IMR-90 (cell line): Measurements from ENCODE around the gene SORL1. TPM values are rescaled to one million over a fixed set of nuclear protein-coding genes. Genes with fewer than 3 reads are reported as not detected.

Experiments used
- ATAC-seq: fragments of 200-7000 bp; cut with Tn5 transposase; 2 replicates; pipeline ENCODE4 v1.9.1; 2020; ENCODE audit warnings: low read depth, mild to moderate bottlenecking, moderate library complexity
- BruUV-seq: library from RNA; stranded (reverse); fragments of 400-500 nt; replicated peaks from 2 replicates; lab custom pipeline; 2021; lab: Mats Ljungman, UMichigan
- CTCF ChIA-PET: fragments of 300-600 bp; formaldehyde crosslinking; extraction: SDS; loops from one replicate; lab custom pipeline; 2021; ENCODE audit warnings: antibody characterized with exemption; lab: Yijun Ruan, JAX
- POLR2A ChIA-PET: fragments of 300-600 bp; sonication (Branson Sonifier 250); formaldehyde crosslinking; loops from one replicate; lab custom pipeline; 2022; ENCODE audit warnings: antibody characterized with exemption; ENCODE audit not compliant: unreplicated experiment; lab: Charles Lee
- DNase-seq: peaks from one replicate; pipeline ENCODE4 v3.0.0; 2013
- H2AFZ ChIP-seq: replicated peaks from 2 replicates; pipeline ENCODE3; 2013; ENCODE audit warnings: low read length, mild to moderate bottlenecking; ENCODE audit not compliant: poor library complexity
- H2AK5ac ChIP-seq: 2 replicates; pipeline ENCODE4 v1.6.1; 2013; ENCODE audit warnings: low read depth, low read length, inconsistent platforms
- H2AK9ac ChIP-seq: replicated peaks from 2 replicates; pipeline ENCODE3; 2013; ENCODE audit warnings: mild to moderate bottlenecking, low read depth, low read length, moderate library complexity; ENCODE audit not compliant: poor library complexity
- H2BK120ac ChIP-seq: 2 replicates; pipeline ENCODE4 v1.6.1; 2013; ENCODE audit warnings: low read depth, low read length, inconsistent platforms
- H2BK15ac ChIP-seq: 3 replicates; pipeline ENCODE4 v1.6.1; 2013; ENCODE audit warnings: low read depth, low read length, inconsistent platforms
- H2BK20ac ChIP-seq: 2 replicates; pipeline ENCODE4 v1.6.1; 2013; ENCODE audit warnings: low read depth, mild to moderate bottlenecking, inconsistent platforms, low read length, moderate library complexity
- H2BK5ac ChIP-seq: 2 replicates; pipeline ENCODE4 v1.6.1; 2013; ENCODE audit warnings: mild to moderate bottlenecking, low read depth, low read length, inconsistent platforms; ENCODE audit not compliant: poor library complexity, severe bottlenecking
- H3K14ac ChIP-seq: replicated peaks from 2 replicates; pipeline ENCODE4 v1.6.1; 2013; ENCODE audit warnings: low read depth, low read length, inconsistent platforms
- H3K18ac ChIP-seq: 2 replicates; pipeline ENCODE4 v1.6.1; 2013; ENCODE audit warnings: low read depth, low read length, control low read depth
- H3K23ac ChIP-seq: 2 replicates; pipeline ENCODE4 v1.6.1; 2013; ENCODE audit warnings: low read depth, low read length, inconsistent platforms
- H3K27ac ChIP-seq: 2 replicates; pipeline ENCODE4 v1.5.1; 2013; ENCODE audit warnings: mild to moderate bottlenecking, control low read depth, low read length; ENCODE audit not compliant: insufficient read depth
- H3K27me3 ChIP-seq: 2 replicates; pipeline ENCODE4 v1.6.1; 2013; ENCODE audit warnings: low read length; ENCODE audit not compliant: control insufficient read depth, insufficient read depth
- H3K36me3 ChIP-seq: 2 replicates; pipeline ENCODE4 v1.6.1; 2013; ENCODE audit warnings: low read length, mixed read lengths; ENCODE audit not compliant: control insufficient read depth, insufficient read depth
- H3K4ac ChIP-seq: 2 replicates; pipeline ENCODE4 v1.6.1; 2013; ENCODE audit warnings: low read depth, low read length, inconsistent platforms
- H3K4me1 ChIP-seq: 2 replicates; pipeline ENCODE4 v1.6.1; 2013; ENCODE audit warnings: low read length, mixed read lengths; ENCODE audit not compliant: control insufficient read depth, insufficient read depth
- H3K4me2 ChIP-seq: 2 replicates; pipeline ENCODE4 v1.6.1; 2013; ENCODE audit warnings: low read depth, mild to moderate bottlenecking, control low read depth, low read length, moderate library complexity
- H3K4me3 ChIP-seq: 2 replicates; pipeline ENCODE4 v1.5.1; 2013; ENCODE audit warnings: low read depth, mild to moderate bottlenecking, control low read depth, low read length, moderate library complexity; ENCODE audit not compliant: insufficient read depth
- H3K56ac ChIP-seq: 2 replicates; pipeline ENCODE4 v1.6.1; 2013; ENCODE audit warnings: low read length, inconsistent platforms; ENCODE audit not compliant: insufficient read depth; ENCODE audit errors: extremely low read depth
- H3K79me1 ChIP-seq, 2 experiments: 2 replicates each; pipeline ENCODE4 v1.6.1; 2013; ENCODE audit warnings: low read length in 2 of 2, inconsistent platforms in 1 of 2, low read depth in 1 of 2
- H3K9ac ChIP-seq: 2 replicates; pipeline ENCODE4 v1.6.1; 2013; ENCODE audit warnings: low read depth, low read length, control low read depth
- H3K9me1 ChIP-seq: 2 replicates; pipeline ENCODE4 v1.6.1; 2013; ENCODE audit warnings: low read length, inconsistent platforms; ENCODE audit not compliant: insufficient read depth
- H3K9me3 ChIP-seq: 2 replicates; pipeline ENCODE4 v1.6.1; 2013; ENCODE audit warnings: low read length; ENCODE audit not compliant: control insufficient read depth, insufficient read depth
- H4K20me1 ChIP-seq: 2 replicates; pipeline ENCODE4 v1.6.1; 2013; ENCODE audit warnings: low read length, inconsistent platforms; ENCODE audit not compliant: insufficient read depth
- H4K5ac ChIP-seq: 2 replicates; pipeline ENCODE4 v1.6.1; 2013; ENCODE audit warnings: mild to moderate bottlenecking, low read depth, low read length, control low read depth
- H4K8ac ChIP-seq, 2 experiments: 2 replicates each; pipeline ENCODE4 v1.6.1; 2013; ENCODE audit warnings: low read depth in 2 of 2, low read length in 2 of 2, control low read depth in 1 of 2, inconsistent platforms in 1 of 2
- H4K91ac ChIP-seq: 2 replicates; pipeline ENCODE4 v1.6.1; 2013; ENCODE audit warnings: low read depth, low read length, inconsistent platforms; ENCODE audit not compliant: insufficient read depth
- ELK1 ChIP-seq: fragments of 150-350 bp; IDR thresholded peaks from 2 replicates; pipeline ENCODE4 v1.6.1; 2016; ENCODE audit warnings: low read depth, mild to moderate bottlenecking, low read length, moderate library complexity, borderline replicate concordance
- WGBS, 2 experiments: methylation state at CpG; one replicate each; pipeline versions ENCODE4 v1.1.5 to v1.1.7; 2013; ENCODE audit warnings: missing lambda C conversion rate in 2 of 2; ENCODE audit not compliant: insufficient read length in 1 of 2; ENCODE audit errors: extremely low coverage in 2 of 2; 5-methylcytosine and 5-hydroxymethylcytosine counted together
- dilution Hi-C: fragments of 300-500 bp; cut with HindIII; formaldehyde crosslinking; loops from one replicate; pipeline ENCODE4 v1.14.3; 2018; ENCODE audit warnings: low sequenced_read_pairs; ENCODE audit not compliant: unreplicated experiment
- in situ Hi-C: fragments of 300-500 bp; cut with MboI; formaldehyde crosslinking; loops from 3 replicates; pipeline ENCODE4 v1.14.3; 2019; ENCODE audit warnings: low sequenced_read_pairs, inconsistent platforms, mixed read lengths
- intact Hi-C: fragments of 100-400 bp; cut with micrococcal nuclease; formaldehyde crosslinking; loops from 2 replicates; pipeline ENCODE4 v1.10.0; 2022
- polyA plus RNA-seq, 3 experiments: library from polyadenylated mRNA; depleted of rRNA; stranded (reverse); fragments of >200 nt; gene quantifications; 2 replicates each; pipeline ENCODE4 v1.2.3, GENCODE V29; 2012; ENCODE audit warnings: low replicate concordance in 1 of 3
- total RNA-seq: library from RNA; depleted of rRNA; stranded (reverse); fragments of >200 nt; gene quantifications from 2 replicates; pipeline ENCODE4 v1.2.3, GENCODE V29; 2012

The SORL1 gene
- total and polyA plus RNA-seq, 2 of the 4 experiments (the other 2 are of a cell fraction), result 1.0 to 2.0 TPM

- ATAC-seq, result no peak
- no peak overlapping the region for H3K23ac ChIP-seq
- in situ Hi-C loops (no loop called here), dilution Hi-C loops (no loop called here), intact Hi-C loops (no loop called here)
- H4K8ac ChIP-seq, result no peak overlapping the region
- no peak overlapping the region; the same call in 1 of the 2 replicates for H4K5ac ChIP-seq
- no peaks in the 10 kb centered on the region; the same call in 1 of the 2 replicates for H3K9me3 ChIP-seq
- no peak overlapping the region; the same call in 1 of the 2 replicates for H3K18ac ChIP-seq
- H3K4me3 ChIP-seq, result no peak overlapping the region
- no peaks in the 10 kb centered on the region for H3K9me1 ChIP-seq
- no peaks in the 10 kb centered on the region for H3K36me3 ChIP-seq
- no peak overlapping the region for H2BK15ac ChIP-seq
- H3K4ac ChIP-seq, result no peak overlapping the region
- H2BK20ac ChIP-seq, result no peak overlapping the region
- no peaks in the 10 kb centered on the region for H3K79me1 ChIP-seq
- DNase-seq, result no peak
- H2AK9ac ChIP-seq, result no peak overlapping the region
- no peak for TF ChIP-seq ELK1
- 61% methylated on average over 3 of the region's 7 CpGs; no CpG with 5 or more reads in 1 of the 2 experiments for WGBS, 2 experiments
- peaks cover 11% of the 10 kb centered on the region; the same call in 1 of the 2 replicates for H3K4me1 ChIP-seq
- H2BK120ac ChIP-seq, result no peak overlapping the region
- peak overlapping the region; percentile 5 for H2AFZ ChIP-seq
- H3K9ac ChIP-seq, result no peak overlapping the region
- H3K27ac ChIP-seq, result no peak overlapping the region
- POLR2A ChIA-PET, result no interaction called here
- H4K91ac ChIP-seq, result no peak overlapping the region
- no peak overlapping the region for H3K4me2 ChIP-seq
- H4K20me1 ChIP-seq, result no peaks in the 10 kb centered on the region
- H2BK5ac ChIP-seq, result no peak overlapping the region
- no peak overlapping the region for H3K56ac ChIP-seq
- H3K14ac ChIP-seq, result no peak overlapping the region
- CTCF ChIA-PET, result no interaction called here
- BruUV-seq, result no TSS peak
- H3K27me3 ChIP-seq, result peaks cover 2% of the 10 kb centered on the region; the same call in 1 of the 2 replicates
- H2AK5ac ChIP-seq, result no peak overlapping the region
Measured at GRCh38 chr11:121576531-121576930, 124.4 kb downstream of the SORL1 start.
